ENCODE data around the gene TMBIM6.
"Not testable (repeated sequence)": the region's sequence is repeated elsewhere in the genome, so short reads cannot be mapped to it uniquely, and the experiment has no call there.

TMBIM6 gene

GRCh38 chr12:49740930-49741881 is at the start of gene TMBIM6:
Gene TMBIM6, plus strand, starts transcription at chr12:49741557. Its CDS starts 10,937 bp downstream, at chr12:49752494.
- DNase-seq, result peak; percentile 100

GRCh38 chr12:49692851-49693250 is 48.5 kb upstream of the TMBIM6 start:
- no peak for DNase-seq

- no peak for DNase-seq
These were observed 47.4 kb upstream of the TMBIM6 start for GRCh38 chr12:49693931-49694444.

- DNase-seq, result no peak
These were observed 44.6 kb upstream of the TMBIM6 start for GRCh38 chr12:49696723-49697122.

GRCh38 chr12:49697808-49698207 is 43.5 kb upstream of the TMBIM6 start:
- DNase-seq, result no peak

GRCh38 chr12:49698619-49699545 is 42.5 kb upstream of the TMBIM6 start:
- peak; percentile 49 for DNase-seq

- DNase-seq, result no peak
These were observed 39.3 kb upstream of the TMBIM6 start for GRCh38 chr12:49702009-49702408.

GRCh38 chr12:49702676-49703215 is 38.6 kb upstream of the TMBIM6 start:
- DNase-seq, result no peak

- peak; percentile 71 for DNase-seq
These were observed 37.7 kb upstream of the TMBIM6 start for GRCh38 chr12:49703647-49704137.

GRCh38 chr12:49705479-49706134 is 35.8 kb upstream of the TMBIM6 start:
- peak; percentile 27 for DNase-seq

- peak; percentile 6 for DNase-seq
These were observed 34.8 kb upstream of the TMBIM6 start for GRCh38 chr12:49706351-49707127.

GRCh38 chr12:49707128-49707811 is 34.1 kb upstream of the TMBIM6 start, which contains the start of gene FMNL3:
Gene FMNL3, minus strand, starts transcription at chr12:49707405. Its CDS starts 225 bp downstream, at chr12:49707180.
- peak; percentile 98 for DNase-seq

- no peak for DNase-seq
These were observed 33.6 kb upstream of the TMBIM6 start for GRCh38 chr12:49707812-49708147.

GRCh38 chr12:49708851-49709250 is 32.5 kb upstream of the TMBIM6 start:
- no peak for DNase-seq

GRCh38 chr12:49713952-49714351 is 27.4 kb upstream of the TMBIM6 start:
- not testable (repeated sequence) for DNase-seq

- DNase-seq, result no peak
These were observed 24.8 kb upstream of the TMBIM6 start for GRCh38 chr12:49716553-49716952.

GRCh38 chr12:49717800-49718199 is 23.6 kb upstream of the TMBIM6 start:
- DNase-seq, result not testable (repeated sequence)

- DNase-seq, result no peak
These were observed 21.1 kb upstream of the TMBIM6 start for GRCh38 chr12:49720214-49720613.

- not testable (repeated sequence) for DNase-seq
These were observed 20.0 kb upstream of the TMBIM6 start for GRCh38 chr12:49721355-49721754.

- DNase-seq, result no peak
These were observed 12.9 kb upstream of the TMBIM6 start for GRCh38 chr12:49728446-49728845.

- no peak for DNase-seq
These were observed 11.3 kb upstream of the TMBIM6 start for GRCh38 chr12:49730050-49730449.

Measured in stimulated activated CD4-positive, alpha-beta T cell treated with anti-CD3 and anti-CD28 coated beads, Interleukin-1b, Interleukin-23, amount 100 ng/mL, for 48 hours (primary cell).